Peyer's patch (tissue), 4 donors: ENCODE measurements around the gene TBX18. TPM values are rescaled to one million over a fixed set of nuclear protein-coding genes. Genes with fewer than 3 reads are reported as not detected.

Source experiments
- DNase-seq, 3 donors: peaks; one replicate each; pipeline ENCODE4 v3.0.0-alpha.2; 2017 to 2019
- H3K27ac ChIP-seq, 4 donors: fragments of 200-600 bp; sonication (generic); one replicate each; pipeline ENCODE4 v1.5.1; 2016 to 2019
- H3K27me3 ChIP-seq, 2 donors: fragments of 200-600 bp; sonication (generic); one replicate each; pipeline ENCODE4 v1.5.1; 2019
- H3K36me3 ChIP-seq, 3 donors: fragments of 200-600 bp; sonication (generic); one replicate each; pipeline ENCODE4 v1.5.1; 2016 to 2019
- H3K4me1 ChIP-seq, 4 donors: fragments of 200-600 bp; sonication (generic); one replicate each; pipeline ENCODE4 v1.5.1; 2016 to 2019
- H3K4me3 ChIP-seq, 4 donors: fragments of 200-600 bp; sonication (generic); 1 replicate in 3 of 4; 2 replicates in 1 of 4; pipeline ENCODE4 v1.5.1; 2016 to 2019; ENCODE audit warnings: mild to moderate bottlenecking in 1 of 4
- H3K9me3 ChIP-seq, 4 donors: fragments of 200-600 bp; sonication (generic); one replicate each; pipeline ENCODE4 v1.5.1; 2016 to 2019; ENCODE audit warnings: mild to moderate bottlenecking in 1 of 4
- POLR2A ChIP-seq, 2 donors: fragments of 450-650 bp; IDR thresholded peaks; one replicate each; pipeline ENCODE4 v1.5.1; 2017; ENCODE audit warnings: antibody characterized with exemption in 2 of 2, mild to moderate bottlenecking in 2 of 2, moderate library complexity in 2 of 2
- total RNA-seq, 4 donors: library from RNA; depleted of rRNA; stranded (reverse); fragments of >200 nt; gene quantifications; one replicate each; pipeline ENCODE4 v1.1.0, GENCODE V29; 2016
- TF ChIP-seq, protein P1 (sequence below), 6 experiments: fragments of 450-650 bp in 4 of 6; fragments of 200-600 bp in 2 of 6; sonication (generic) in 1 of 6; IDR thresholded peaks; one replicate each; pipeline ENCODE4 v1.5.1; 2017 to 2019; ENCODE audit warnings: antibody characterized with exemption in 6 of 6, mild to moderate bottlenecking in 3 of 6, moderate library complexity in 1 of 6

The TBX18 gene
- total RNA-seq, 4 donors from 2014 or later = 0.57 to 4.2 (median 1.9) TPM; not detected in 1

DNA sequence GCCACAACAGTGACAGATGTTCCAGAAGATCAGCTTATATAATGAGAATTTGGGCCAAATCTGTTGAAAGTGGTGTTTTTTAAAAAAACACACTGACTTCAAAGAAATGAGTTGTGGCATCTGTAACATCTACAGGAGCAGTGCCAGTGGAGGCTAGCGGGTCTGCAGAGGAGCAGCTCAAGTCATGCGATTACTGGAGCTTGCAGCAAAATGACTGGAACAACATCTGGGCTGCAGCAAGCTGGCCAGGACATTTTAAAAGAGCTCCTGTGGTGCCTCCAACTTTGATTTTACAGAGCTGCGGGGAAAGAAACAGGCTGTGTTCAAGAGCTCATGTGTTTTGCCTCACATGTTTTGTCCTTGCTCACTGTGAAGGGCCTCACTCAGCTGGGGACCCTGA, 57.2 kb downstream of the TBX18 start:
- no peaks in the 10 kb centered on the region for H3K27me3 ChIP-seq
- TF ChIP-seq, protein P1, sequence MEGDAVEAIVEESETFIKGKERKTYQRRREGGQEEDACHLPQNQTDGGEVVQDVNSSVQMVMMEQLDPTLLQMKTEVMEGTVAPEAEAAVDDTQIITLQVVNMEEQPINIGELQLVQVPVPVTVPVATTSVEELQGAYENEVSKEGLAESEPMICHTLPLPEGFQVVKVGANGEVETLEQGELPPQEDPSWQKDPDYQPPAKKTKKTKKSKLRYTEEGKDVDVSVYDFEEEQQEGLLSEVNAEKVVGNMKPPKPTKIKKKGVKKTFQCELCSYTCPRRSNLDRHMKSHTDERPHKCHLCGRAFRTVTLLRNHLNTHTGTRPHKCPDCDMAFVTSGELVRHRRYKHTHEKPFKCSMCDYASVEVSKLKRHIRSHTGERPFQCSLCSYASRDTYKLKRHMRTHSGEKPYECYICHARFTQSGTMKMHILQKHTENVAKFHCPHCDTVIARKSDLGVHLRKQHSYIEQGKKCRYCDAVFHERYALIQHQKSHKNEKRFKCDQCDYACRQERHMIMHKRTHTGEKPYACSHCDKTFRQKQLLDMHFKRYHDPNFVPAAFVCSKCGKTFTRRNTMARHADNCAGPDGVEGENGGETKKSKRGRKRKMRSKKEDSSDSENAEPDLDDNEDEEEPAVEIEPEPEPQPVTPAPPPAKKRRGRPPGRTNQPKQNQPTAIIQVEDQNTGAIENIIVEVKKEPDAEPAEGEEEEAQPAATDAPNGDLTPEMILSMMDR (IDR thresholded peaks at IDR 0.05) = no peak
- no peak for TF ChIP-seq POLR2A (IDR thresholded peaks at IDR 0.05)
- H3K36me3 ChIP-seq = no peaks in the 10 kb centered on the region
- no peaks in the 10 kb centered on the region for H3K9me3 ChIP-seq
- no peak overlapping the region for H3K4me3 ChIP-seq
- H3K27ac ChIP-seq = no peak overlapping the region
- no peak for DNase-seq
- H3K4me1 ChIP-seq = no peaks in the 10 kb centered on the region

DNA sequence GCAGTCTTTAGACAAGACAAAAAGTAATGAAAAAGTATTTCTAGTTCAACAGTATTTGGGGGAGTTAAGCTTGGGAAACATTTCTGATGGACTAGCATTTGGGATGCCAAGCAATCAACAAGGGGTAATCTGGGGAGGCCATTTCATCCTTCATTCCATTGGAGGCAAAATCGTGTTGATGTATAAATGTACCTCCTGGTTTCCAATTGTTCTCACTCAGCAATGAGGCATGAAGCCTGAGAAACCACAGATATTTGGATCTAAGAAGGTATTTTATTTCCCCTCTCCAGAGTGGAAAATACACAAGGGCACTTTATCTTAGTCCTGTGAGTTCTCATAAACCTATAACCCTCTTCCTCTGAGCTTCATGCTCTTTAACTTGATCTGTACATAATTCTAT, 68.2 kb downstream of the TBX18 start:
- no peaks in the 10 kb centered on the region for H3K27me3 ChIP-seq
- TF ChIP-seq POLR2A (IDR thresholded peaks at IDR 0.05) = no peak
- no peaks in the 10 kb centered on the region for H3K9me3 ChIP-seq
- no peaks in the 10 kb centered on the region for H3K36me3 ChIP-seq
- H3K27ac ChIP-seq = no peak overlapping the region
- no peak for DNase-seq
- H3K4me3 ChIP-seq = no peak overlapping the region
- no peaks in the 10 kb centered on the region for H3K4me1 ChIP-seq

DNA sequence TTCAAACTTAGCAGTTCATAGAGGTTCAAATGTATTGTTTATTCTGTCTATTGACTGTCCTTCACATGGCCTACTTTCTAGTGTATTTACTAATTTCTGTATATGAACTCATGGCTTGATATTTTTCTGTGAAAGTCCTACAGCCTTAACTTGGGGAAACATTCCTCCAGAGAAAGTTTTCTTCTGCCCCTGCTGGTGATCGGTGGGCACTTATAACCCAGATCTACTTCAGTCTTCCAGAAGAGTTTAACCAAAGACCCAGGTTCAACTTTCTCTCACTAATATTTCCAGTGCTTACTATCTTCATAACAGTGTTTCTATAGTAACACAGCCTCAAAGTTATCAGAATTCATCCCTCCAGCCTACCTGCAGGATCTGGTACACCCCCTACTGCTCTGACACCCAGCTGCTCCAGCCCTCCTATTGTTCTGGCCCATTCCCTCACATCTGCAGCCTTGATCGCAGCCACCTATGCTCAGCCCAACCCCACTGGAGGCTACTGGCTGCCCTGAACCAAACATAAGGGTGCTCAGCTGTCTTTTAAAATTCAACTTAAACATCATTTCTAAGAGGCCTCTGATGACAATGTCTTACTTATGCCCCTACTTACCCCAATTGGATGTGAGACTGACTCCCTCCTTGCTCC, 72.3 kb downstream of the TBX18 start:
- Histone ChIP-seq H3K4me3 (no peak overlapping the region), H3K27ac (no peak overlapping the region), H3K4me1 (no peaks in the 10 kb centered on the region), H3K9me3 (no peaks in the 10 kb centered on the region), H3K27me3 (no peaks in the 10 kb centered on the region), H3K36me3 (no peaks in the 10 kb centered on the region)
- TF ChIP-seq, protein P1 (IDR thresholded peaks at IDR 0.05) = no peak
- no peak for TF ChIP-seq POLR2A (IDR thresholded peaks at IDR 0.05)
- no peak for DNase-seq

DNA sequence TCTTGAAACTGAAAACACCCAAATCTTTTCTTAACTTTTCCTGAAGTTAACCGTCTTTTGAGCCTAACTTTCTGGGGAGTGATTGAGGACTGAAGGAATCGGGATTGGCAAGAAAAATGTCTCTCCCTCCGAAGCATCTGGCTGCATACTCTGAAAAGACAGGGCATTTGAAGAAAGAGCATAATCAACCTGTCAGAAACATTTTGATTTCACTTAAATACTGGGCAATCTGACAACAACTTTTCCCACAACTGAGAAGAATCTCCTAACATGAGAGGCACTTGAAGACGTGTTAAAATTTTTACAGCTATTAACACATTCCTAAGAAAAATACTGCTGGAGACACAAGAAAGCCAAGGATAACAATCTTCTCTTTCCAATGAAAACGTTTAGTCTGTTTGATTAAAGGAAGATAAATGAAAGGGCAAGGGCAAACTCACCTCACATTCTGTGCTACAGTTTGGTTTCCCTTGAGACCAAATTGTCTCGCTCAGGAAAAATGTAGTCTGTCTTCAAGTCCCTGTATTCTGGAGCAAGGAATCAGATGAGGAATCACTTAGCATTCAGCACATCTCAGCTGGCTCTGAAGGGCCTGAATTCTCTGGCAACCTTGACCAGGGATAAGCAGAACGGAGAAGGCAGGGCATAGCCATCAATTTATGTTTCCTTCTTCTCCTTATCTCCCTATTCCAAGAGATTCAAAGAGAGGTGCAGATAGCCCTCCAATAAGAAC, 76.1 kb downstream of the TBX18 start:
- Histone ChIP-seq H3K27ac (no peak overlapping the region), H3K4me1 (no peaks in the 10 kb centered on the region), H3K9me3 (no peaks in the 10 kb centered on the region), H3K36me3 (no peaks in the 10 kb centered on the region), H3K4me3 (no peak overlapping the region), H3K27me3 (no peaks in the 10 kb centered on the region)
- no peak for TF ChIP-seq POLR2A (IDR thresholded peaks at IDR 0.05)
- TF ChIP-seq, protein P1 (IDR thresholded peaks at IDR 0.05) = no peak
- DNase-seq = no peak

DNA sequence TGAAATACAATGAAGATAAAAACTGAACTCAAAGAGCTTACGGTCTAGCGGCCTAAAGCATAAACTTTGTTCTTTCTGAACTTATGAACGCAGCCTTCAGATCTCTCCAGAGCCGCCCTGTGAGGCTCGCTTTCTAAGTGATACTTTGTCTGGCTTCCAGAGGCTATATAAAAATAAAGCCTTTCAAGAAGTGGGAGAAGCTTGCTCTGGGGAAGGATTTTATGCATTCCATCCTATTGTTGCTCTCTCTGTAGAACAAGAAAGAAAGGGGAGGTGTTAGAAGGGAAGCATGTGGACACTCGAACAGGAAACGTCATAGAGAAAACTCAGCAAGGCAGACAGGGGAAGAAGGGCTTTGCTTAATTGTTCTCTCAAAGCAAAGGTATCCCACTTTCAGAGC, 77.0 kb downstream of the TBX18 start:
- no peak overlapping the region for H3K4me3 ChIP-seq
- H3K27ac ChIP-seq = no peak overlapping the region
- H3K36me3 ChIP-seq = no peaks in the 10 kb centered on the region
- DNase-seq = no peak
- no peak for TF ChIP-seq POLR2A (IDR thresholded peaks at IDR 0.05)
- no peaks in the 10 kb centered on the region for H3K9me3 ChIP-seq
- H3K4me1 ChIP-seq = no peaks in the 10 kb centered on the region
- H3K27me3 ChIP-seq = no peaks in the 10 kb centered on the region

DNA sequence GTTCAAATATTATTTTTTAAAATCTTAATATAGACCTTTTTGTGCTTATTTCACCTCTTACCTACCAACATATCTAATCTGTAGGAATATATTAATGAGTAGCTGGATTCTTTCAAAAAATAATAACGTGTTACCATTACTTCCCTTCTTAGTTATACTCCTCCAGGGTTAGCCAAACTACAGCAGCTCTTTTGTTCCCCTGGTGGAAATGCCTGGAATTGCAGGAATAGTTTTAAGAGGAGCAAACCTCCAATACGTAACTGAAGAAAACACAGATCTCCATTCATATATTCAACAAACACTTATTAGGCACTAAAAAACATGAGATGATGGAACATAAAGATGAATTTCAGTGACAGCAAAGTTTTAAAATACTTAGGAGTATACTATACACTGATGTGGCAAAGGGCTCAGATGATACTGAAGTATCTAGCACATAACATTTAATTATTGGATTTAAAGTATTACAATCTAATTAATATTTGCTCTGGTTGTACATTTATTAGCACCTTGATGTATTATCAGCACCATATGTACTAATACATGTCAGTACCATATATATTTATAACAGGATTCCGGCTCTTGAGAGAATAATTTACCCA, 78.3 kb downstream of the TBX18 start:
- no peak for DNase-seq
- H3K4me3 ChIP-seq = no peak overlapping the region
- no peak for TF ChIP-seq POLR2A (IDR thresholded peaks at IDR 0.05)
- TF ChIP-seq, protein P1 (IDR thresholded peaks at IDR 0.05) = peak in 3 of 6 experiments; percentile 33 to 36 (median 34)
- H3K27ac ChIP-seq = no peak overlapping the region
- H3K4me1 ChIP-seq = no peaks in the 10 kb centered on the region
- H3K36me3 ChIP-seq = no peaks in the 10 kb centered on the region
- H3K9me3 ChIP-seq = no peaks in the 10 kb centered on the region
- no peaks in the 10 kb centered on the region for H3K27me3 ChIP-seq
